GM23338 (cell line): ENCODE results near the gene ATG2A. TPM values are rescaled to one million over a fixed set of nuclear protein-coding genes. Genes with fewer than 3 reads are reported as not detected.
A peak's percentile ranks its signal among the peaks of the same experiment; 100 is the strongest.

ENCODE experiments used
- ATAC-seq: fragments of 200-7000 bp; cut with Tn5 transposase; 3 replicates; pipeline ENCODE4 v1.9.1; 2020
- DNase-seq: peaks from one replicate; pipeline ENCODE4 v3.0.0-alpha.2; 2015; ENCODE audit warnings: low spot score
- H2AFZ ChIP-seq: fragments of 200-600 bp; sonication (generic); 2 replicates; pipeline ENCODE4 v1.8.0; 2016; ENCODE audit warnings: antibody characterized with exemption, mild to moderate bottlenecking, moderate library complexity
- H3F3A ChIP-seq: fragments of 200-600 bp; sonication (generic); replicated peaks from 2 replicates; pipeline ENCODE4 v1.8.0; 2017; ENCODE audit warnings: antibody characterized with exemption, mixed run types, low read depth
- H3K27ac ChIP-seq: fragments of 200-600 bp; sonication (generic); 2 replicates; pipeline ENCODE4 v1.6.1; 2016; ENCODE audit warnings: low read depth
- H3K27me3 ChIP-seq: fragments of 200-600 bp; sonication (generic); 2 replicates; pipeline ENCODE4 v1.8.0; 2016; ENCODE audit warnings: mild to moderate bottlenecking, mixed run types, moderate library complexity; ENCODE audit not compliant: insufficient read depth
- H3K36me3 ChIP-seq: fragments of 200-600 bp; sonication (generic); 2 replicates; pipeline ENCODE4 v1.8.0; 2016; ENCODE audit warnings: mild to moderate bottlenecking; ENCODE audit not compliant: insufficient read depth
- H3K4me1 ChIP-seq: fragments of 200-600 bp; sonication (generic); 2 replicates; pipeline ENCODE4 v1.8.0; 2016; ENCODE audit warnings: mild to moderate bottlenecking, moderate library complexity; ENCODE audit not compliant: insufficient read depth
- H3K4me2 ChIP-seq: fragments of 200-600 bp; sonication (generic); 2 replicates; pipeline ENCODE4 v1.7.1; 2017; ENCODE audit warnings: mixed run types
- H3K4me3 ChIP-seq: fragments of 200-600 bp; sonication (generic); 2 replicates; pipeline ENCODE4 v1.6.1; 2016; ENCODE audit warnings: mixed run types
- H3K79me2 ChIP-seq: fragments of 200-600 bp; sonication (generic); replicated peaks from 2 replicates; pipeline ENCODE4 v1.8.0; 2017; ENCODE audit warnings: mild to moderate bottlenecking; ENCODE audit not compliant: insufficient read depth
- H3K9me2 ChIP-seq: fragments of 200-600 bp; sonication (generic); 2 replicates; pipeline ENCODE4 v1.8.0; 2017; ENCODE audit not compliant: insufficient read depth
- H4K20me1 ChIP-seq: fragments of 200-600 bp; sonication (generic); replicated peaks from 2 replicates; pipeline ENCODE4 v1.8.0; 2017; ENCODE audit warnings: mild to moderate bottlenecking; ENCODE audit not compliant: insufficient read depth
- H3K27ac Mint-ChIP-seq: 2 replicates; pipeline ENCODE4 v1.8.0; 2020; ENCODE audit warnings: inconsistent platforms, mild to moderate bottlenecking, moderate library complexity, mixed read lengths
- H3K27me3 Mint-ChIP-seq: 3 replicates; pipeline ENCODE4 v1.8.0; 2022; ENCODE audit warnings: low read depth, mild to moderate bottlenecking, moderate library complexity, mixed read lengths, inconsistent platforms; ENCODE audit not compliant: insufficient read depth, poor library complexity
- H3K36me3 Mint-ChIP-seq: 3 replicates; pipeline ENCODE4 v1.8.0; 2021; ENCODE audit warnings: low read depth, mild to moderate bottlenecking, inconsistent platforms, moderate library complexity, mixed read lengths
- H3K4me1 Mint-ChIP-seq: 3 replicates; pipeline ENCODE4 v1.8.0; 2020; ENCODE audit warnings: mild to moderate bottlenecking, inconsistent platforms, mixed read lengths
- H3K4me3 Mint-ChIP-seq: 3 replicates; pipeline ENCODE4 v1.8.0; 2021; ENCODE audit warnings: moderate library complexity, mild to moderate bottlenecking, inconsistent platforms, mixed read lengths
- H3K9me3 Mint-ChIP-seq: 3 replicates; pipeline ENCODE4 v1.8.0; 2020; ENCODE audit warnings: moderate library complexity, mild to moderate bottlenecking, inconsistent platforms, mixed read lengths
- CREB1 ChIP-seq: fragments of 250-450 bp; sonication (Bioruptor Pico); IDR thresholded peaks from 2 replicates; pipeline ENCODE4 v1.5.0; 2020; ENCODE audit warnings: low read depth, mild to moderate bottlenecking, moderate library complexity
- CTCF ChIP-seq, 2 experiments: fragments of 200-600 bp in 1 of 2; sonication (generic) in 1 of 2; conservative IDR thresholded peaks; 2 replicates each; pipeline versions ENCODE4 v1.5.1 to v1.6.1; 2016 to 2017; ENCODE audit warnings: antibody characterized with exemption in 2 of 2, low read depth in 2 of 2, mild to moderate bottlenecking in 2 of 2, moderate library complexity in 1 of 2
- ETS1 ChIP-seq: IDR thresholded peaks from 2 replicates; pipeline ENCODE4 v1.6.1; 2016; ENCODE audit warnings: antibody characterized with exemption
- EZH2 ChIP-seq: fragments of 200-600 bp; sonication (generic); IDR thresholded peaks from one replicate; pipeline ENCODE4 v1.8.0; 2017; ENCODE audit warnings: antibody characterized with exemption, mild to moderate bottlenecking, low read depth; ENCODE audit not compliant: unreplicated experiment
- NANOG ChIP-seq: IDR thresholded peaks from 2 replicates; pipeline ENCODE4 v1.6.1; 2016; ENCODE audit warnings: antibody characterized with exemption, borderline replicate concordance
- POLR2AphosphoS5 ChIP-seq: IDR thresholded peaks from 2 replicates; pipeline ENCODE4 v1.6.1; 2016; ENCODE audit warnings: antibody characterized with exemption, low read depth
- STAT1 ChIP-seq: IDR thresholded peaks from one replicate; pipeline ENCODE4 v1.6.1; 2016; ENCODE audit warnings: antibody characterized with exemption; ENCODE audit not compliant: unreplicated experiment
- ZNF331 ChIP-seq: fragments of 250-450 bp; sonication (Bioruptor Pico); IDR thresholded peaks from 2 replicates; pipeline ENCODE4 v1.5.0; 2020; ENCODE audit warnings: low read depth, mild to moderate bottlenecking, moderate library complexity
- ZNF462 ChIP-seq: fragments of 250-450 bp; sonication (Bioruptor Pico); IDR thresholded peaks from 2 replicates; pipeline ENCODE4 v1.5.0; 2020; ENCODE audit warnings: mild to moderate bottlenecking, moderate library complexity
- polyA plus RNA-seq: library from polyadenylated mRNA; unstranded; fragments of >200 nt; fragmentation: Nextera tagmentation; extraction: Ambion mirVana; gene quantifications from 2 replicates; pipeline ENCODE4 v1.2.1, GENCODE V29; 2016
- total RNA-seq: library from RNA; depleted of rRNA; stranded (reverse); fragments of >200 nt; shearing (Covaris generic); gene quantifications from 2 replicates; pipeline ENCODE4 v1.2.3, GENCODE V29; 2014

Gene ATG2A
- total and polyA plus RNA-seq, 2 experiments from 2014 or later = 8.7 to 31.7 TPM

GRCh38 chr11:64848826-64849597, 68.0 kb downstream of the ATG2A start:
- no peak overlapping the region for H3K4me2 ChIP-seq
- H3K79me2 ChIP-seq = no peaks in the 10 kb centered on the region
- Mint-ChIP-seq H3K27ac (no peak overlapping the region), H3K4me3 (no peak overlapping the region; the same call in 2 of the 3 replicates), H3K4me1 (peaks cover 22% of the 10 kb centered on the region), H3K27me3 (peaks cover 15% of the 10 kb centered on the region), H3K9me3 (no peaks in the 10 kb centered on the region), H3K36me3 (no peaks in the 10 kb centered on the region)
- no peak overlapping the region for H3K4me3 ChIP-seq
- peak; percentile 26 for ATAC-seq
- H3K27me3 ChIP-seq = no peaks in the 10 kb centered on the region
- TF ChIP-seq POLR2AphosphoS5 = no peak
- no peak for TF ChIP-seq EZH2
- TF ChIP-seq CTCF (conservative IDR thresholded peaks at IDR 0.05; ENCODE audit: low read depth in 2 of 2) = peak; percentile 56 to 82
- H3K4me1 ChIP-seq = peaks cover 9% of the 10 kb centered on the region
- no peaks in the 10 kb centered on the region for H3K9me2 ChIP-seq
- H3F3A ChIP-seq = no peaks in the 10 kb centered on the region
- H3K27ac ChIP-seq = no peak overlapping the region
- peak overlapping the region; percentile 85 for H2AFZ ChIP-seq
- H3K36me3 ChIP-seq = no peaks in the 10 kb centered on the region
- no peaks in the 10 kb centered on the region for H4K20me1 ChIP-seq
- peak; percentile 79 for DNase-seq

GRCh38 chr11:64848214-64848825, 68.7 kb downstream of the ATG2A start:
- DNase-seq (no peak), ATAC-seq (no peak)
- no peak overlapping the region for H3K4me3 Mint-ChIP-seq
- no peak overlapping the region for H3K4me2 ChIP-seq
- no peak overlapping the region for H3K4me3 ChIP-seq
- H3K27ac Mint-ChIP-seq = no peak overlapping the region
- no peaks in the 10 kb centered on the region for H3K36me3 Mint-ChIP-seq
- no peaks in the 10 kb centered on the region for H3K27me3 ChIP-seq
- H3K36me3 ChIP-seq = no peaks in the 10 kb centered on the region
- H3F3A ChIP-seq = no peaks in the 10 kb centered on the region
- H3K27ac ChIP-seq = no peak overlapping the region
- peaks cover 27% of the 10 kb centered on the region for H3K4me1 Mint-ChIP-seq
- peaks cover 9% of the 10 kb centered on the region for H3K4me1 ChIP-seq
- peak overlapping the region; percentile 78; the same call in 1 of the 2 replicates for H2AFZ ChIP-seq
- no peaks in the 10 kb centered on the region for H3K79me2 ChIP-seq
- H3K27me3 Mint-ChIP-seq = peaks cover 15% of the 10 kb centered on the region
- H3K9me2 ChIP-seq = no peaks in the 10 kb centered on the region
- H3K9me3 Mint-ChIP-seq = no peaks in the 10 kb centered on the region
- no peaks in the 10 kb centered on the region for H4K20me1 ChIP-seq
- TF ChIP-seq POLR2AphosphoS5 (no peak), EZH2 (no peak), ETS1 (no peak), STAT1 (no peak), CREB1 (CRISPR knock-in tag) (no peak), ZNF331 (CRISPR knock-in tag) (no peak), ZNF462 (CRISPR knock-in tag) (no peak), NANOG (no peak)
